Activated CD4-positive, alpha-beta T cell treated with anti-CD3 and anti-CD28 coated beads, Interleukin-2, Interleukin-4, amounts not matched to agents 100 ng/mL and 50 ng/mL, durations not matched to agents 16 hours and 8 hours (primary cell): Measurements from ENCODE around the gene CHIC2.

Source experiments
- DNase-seq: peaks from one replicate; pipeline ENCODE4 v3.0.0-alpha.2; 2020; ENCODE audit warnings: low spot score

Gene CHIC2

GRCh38 chr4:54093324-54094240, 29.2 kb upstream of the CHIC2 start:
- DNase-seq, result no peak

DNA sequence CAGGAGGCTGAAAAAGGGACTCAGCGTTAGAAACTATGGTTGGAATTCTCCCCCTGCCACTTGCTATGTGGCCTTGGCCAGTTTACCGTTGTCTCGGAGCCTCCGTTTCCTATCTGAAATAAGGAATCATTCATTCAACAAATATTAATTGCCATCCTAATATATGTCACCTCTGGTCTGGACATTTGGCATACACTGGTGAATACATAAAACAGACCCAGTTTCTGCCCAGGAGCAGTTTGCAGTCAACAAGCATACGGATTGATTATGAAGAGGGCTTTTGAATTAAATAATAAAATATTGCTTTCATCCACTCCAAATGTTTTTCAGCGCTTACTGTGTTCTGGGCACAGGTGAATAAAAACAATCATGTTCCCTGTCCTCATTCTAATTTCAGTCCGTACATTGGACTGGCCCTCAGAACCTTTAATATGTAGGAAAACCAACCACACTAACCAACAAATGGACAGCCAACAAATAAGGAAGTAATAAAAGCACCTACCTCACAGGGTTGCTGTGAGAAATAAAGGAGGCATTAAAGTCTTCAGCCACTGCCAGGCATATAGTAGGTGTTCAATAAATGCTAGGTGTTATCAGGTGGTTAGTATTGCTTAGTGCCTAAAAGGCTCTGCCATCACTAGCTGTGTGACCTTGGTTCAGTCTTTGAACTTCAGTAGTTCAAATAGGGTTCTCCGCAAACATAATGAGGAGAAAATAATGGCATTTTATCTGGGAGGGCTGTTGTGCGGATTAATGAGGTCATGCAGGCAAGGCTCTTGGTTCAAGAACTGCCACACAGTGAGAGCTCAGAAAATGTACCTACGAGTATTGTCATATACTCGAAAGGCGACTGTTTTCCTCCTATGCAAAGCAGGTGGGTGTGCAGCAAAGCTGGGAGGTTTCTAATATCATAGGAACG, 28.3 kb upstream of the CHIC2 start:
- DNase-seq, result no peak

DNA sequence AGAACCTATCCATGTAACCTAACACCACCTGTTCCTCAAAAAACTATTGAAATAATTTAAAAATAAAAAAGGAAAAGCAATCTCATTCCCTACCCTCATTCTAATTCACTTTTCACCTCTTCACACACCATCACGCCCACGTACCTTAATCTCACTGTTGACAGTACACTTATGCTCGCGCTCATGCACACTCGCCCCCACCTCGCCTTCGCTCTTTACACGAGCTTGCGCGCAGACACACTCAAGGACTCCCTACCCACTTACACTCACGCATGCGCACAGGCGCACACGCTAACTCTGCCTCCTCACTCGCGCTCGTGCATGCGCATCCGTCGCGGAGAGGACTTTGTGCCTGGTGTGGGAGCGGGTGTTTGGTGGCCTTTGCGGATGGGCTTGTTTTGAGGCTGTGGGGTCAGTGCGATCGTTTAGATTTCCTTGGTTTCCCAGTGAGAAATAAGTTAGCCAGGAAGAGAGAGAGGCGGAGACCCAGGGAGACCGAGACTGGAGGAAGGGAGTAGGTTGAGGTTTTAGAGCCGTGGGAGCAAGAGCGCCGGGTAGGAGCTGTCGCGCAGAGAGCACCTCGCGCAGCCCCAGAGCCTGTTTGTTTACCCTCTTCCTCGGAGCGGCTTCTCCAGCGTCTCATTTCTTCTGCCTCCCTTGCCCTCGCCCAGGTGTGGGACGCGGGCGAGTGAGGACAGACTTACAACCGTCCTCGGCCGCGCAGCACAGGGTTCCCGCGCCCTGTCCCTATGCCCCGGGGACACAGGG, 27.4 kb upstream of the CHIC2 start:
- DNase-seq, result peak; percentile 72

DNA sequence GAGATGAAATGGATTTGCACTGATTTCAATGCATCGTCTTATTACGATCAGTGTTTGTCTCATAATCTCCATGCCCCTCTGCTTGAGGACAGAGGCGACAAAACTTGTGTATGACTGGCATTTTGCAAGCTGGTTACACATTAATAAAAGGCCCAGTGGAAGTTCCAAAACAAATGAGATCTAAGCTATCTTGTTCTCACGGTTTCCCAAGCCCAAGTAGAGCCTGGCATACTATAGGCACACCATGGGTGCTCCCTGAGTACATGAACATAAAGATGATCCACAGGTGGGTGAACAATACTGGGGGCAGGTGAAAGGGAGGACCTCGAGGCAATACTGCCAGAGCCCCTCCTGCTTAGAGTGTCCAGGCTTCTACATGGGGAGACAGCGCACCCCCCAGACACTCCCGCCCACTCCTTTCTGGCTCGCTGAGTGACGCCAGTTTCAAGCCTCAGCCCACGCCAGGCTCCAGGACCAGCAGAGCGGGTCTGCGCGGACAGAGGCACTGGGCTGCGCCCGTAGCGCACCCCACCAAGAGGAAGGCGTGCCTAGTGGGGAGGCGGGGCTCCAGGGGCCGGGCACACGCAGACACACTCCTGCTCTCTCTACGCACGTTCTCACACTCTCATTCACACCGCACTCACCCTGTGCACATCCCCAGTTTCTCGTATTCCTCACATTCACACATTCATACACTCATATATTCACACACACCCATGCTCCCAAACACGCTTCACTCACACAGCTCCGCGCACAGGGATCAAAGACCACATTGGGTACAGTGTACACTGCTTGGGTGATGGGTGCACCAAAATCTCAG, 26.6 kb upstream of the CHIC2 start:
- no peak for DNase-seq

DNA sequence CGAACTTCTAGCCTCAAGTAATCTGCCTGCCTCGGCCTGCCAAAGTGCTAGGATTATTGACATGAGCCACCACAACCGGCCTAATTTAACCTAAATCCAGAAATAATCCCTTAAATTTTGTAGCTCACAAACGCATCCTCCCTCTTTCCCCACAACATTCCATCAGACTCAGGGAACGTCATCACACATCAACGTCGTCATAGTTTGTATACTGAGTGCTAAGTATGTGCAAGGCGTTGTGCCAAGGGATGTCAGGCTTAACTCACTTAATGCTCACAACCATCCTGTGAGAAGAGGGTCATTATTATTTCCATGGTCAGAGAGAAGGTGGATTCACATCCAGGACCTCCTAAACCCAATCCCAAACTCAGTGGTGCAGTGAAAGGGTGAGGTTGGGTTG, 26.0 kb upstream of the CHIC2 start:
- no peak for DNase-seq

GRCh38 chr4:54089875-54090274, 25.5 kb upstream of the CHIC2 start:
- DNase-seq, result no peak

GRCh38 chr4:54085284-54085683, 20.9 kb upstream of the CHIC2 start:
- DNase-seq, result no peak

GRCh38 chr4:54082168-54082567, 17.8 kb upstream of the CHIC2 start:
- DNase-seq, result no peak

GRCh38 chr4:54077812-54078211, 13.4 kb upstream of the CHIC2 start:
- no peak for DNase-seq

- DNase-seq, result no peak
Measured at GRCh38 chr4:54076673-54077072, 12.3 kb upstream of the CHIC2 start.

DNA sequence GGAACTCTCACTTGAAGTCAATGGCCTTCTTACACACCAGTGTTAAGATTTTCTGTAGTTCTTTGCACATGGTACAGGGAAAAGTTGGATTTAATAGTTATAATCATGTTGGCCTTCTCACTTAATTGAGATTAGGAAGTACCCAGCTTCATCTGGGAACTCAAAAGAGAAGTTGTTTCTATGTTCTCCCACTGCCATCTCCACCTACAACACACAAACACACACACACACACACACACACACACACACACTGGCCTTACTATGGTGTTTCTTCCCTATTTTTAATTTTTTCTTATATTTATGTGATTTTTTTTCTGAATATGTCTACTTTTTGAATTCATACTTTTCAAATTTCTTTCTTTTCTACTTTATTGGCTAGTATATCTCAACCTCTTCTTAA, 10.0 kb upstream of the CHIC2 start:
- DNase-seq, result no peak

DNA sequence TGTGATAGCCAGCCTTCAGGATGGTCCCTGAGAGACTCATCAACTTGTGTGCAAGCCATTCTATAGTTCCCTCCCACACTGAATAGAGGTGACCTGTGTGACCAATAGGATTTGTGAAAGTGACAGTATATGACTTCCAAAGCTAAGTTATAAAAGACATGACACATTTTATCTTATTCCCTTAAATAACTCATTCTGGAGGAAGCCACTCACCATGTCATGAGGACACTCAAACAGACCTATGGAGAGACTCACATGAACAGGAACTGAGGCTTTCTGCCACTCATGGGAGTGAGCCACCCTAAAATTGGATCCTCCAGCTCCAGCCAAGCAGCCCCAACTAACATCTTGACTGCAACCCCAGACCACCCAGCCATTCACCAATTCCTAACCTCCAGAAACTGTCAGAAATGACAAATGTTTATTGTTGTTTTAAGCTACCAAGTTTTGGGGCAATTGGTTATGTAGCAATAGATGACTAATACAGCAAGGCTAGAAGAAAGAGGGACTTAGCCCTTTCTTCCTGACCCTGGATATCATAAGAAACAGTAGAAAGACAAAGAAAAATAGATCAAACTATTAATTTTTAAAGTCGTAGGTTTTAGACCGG, 9.0 kb upstream of the CHIC2 start:
- DNase-seq, result no peak

- no peak for DNase-seq
Measured at GRCh38 chr4:54067166-54067565, 2.8 kb upstream of the CHIC2 start.

DNA sequence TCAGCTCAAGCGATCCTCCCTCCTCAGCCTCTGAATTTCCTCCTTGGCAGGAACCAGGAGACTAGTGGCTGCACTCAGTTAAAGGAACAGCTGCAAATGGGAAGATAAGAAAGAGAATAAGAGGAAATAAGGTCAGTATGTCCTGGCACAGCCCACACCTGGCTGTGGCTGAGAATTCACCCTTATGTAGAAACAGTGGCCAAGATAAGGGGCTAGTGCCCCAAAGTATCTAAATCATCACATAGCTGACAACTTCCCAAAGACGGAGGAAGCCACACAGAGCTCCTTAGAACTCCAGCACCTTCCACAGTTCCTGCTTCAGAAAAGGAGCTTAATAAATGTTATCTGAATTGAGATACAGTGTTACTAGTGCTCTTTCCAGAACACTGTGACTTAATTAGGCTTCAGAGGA, 2.3 kb upstream of the CHIC2 start:
- no peak for DNase-seq

DNA sequence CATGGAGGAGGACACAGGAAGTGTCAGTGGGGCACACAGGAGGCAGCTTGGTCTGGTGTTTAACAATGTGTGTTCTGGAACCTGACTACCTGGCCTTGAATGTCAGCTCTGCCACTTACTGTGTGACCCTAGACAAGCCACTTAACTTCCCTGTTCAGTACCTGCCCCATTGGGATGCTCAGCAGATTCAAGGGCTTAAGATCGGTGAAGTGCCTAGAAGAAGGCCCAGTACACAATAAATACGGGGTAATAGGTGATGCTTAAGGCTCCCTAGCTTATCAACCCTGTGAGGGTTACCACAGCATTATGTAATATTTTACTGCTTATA, 1.6 kb upstream of the CHIC2 start:
- no peak for DNase-seq

DNA sequence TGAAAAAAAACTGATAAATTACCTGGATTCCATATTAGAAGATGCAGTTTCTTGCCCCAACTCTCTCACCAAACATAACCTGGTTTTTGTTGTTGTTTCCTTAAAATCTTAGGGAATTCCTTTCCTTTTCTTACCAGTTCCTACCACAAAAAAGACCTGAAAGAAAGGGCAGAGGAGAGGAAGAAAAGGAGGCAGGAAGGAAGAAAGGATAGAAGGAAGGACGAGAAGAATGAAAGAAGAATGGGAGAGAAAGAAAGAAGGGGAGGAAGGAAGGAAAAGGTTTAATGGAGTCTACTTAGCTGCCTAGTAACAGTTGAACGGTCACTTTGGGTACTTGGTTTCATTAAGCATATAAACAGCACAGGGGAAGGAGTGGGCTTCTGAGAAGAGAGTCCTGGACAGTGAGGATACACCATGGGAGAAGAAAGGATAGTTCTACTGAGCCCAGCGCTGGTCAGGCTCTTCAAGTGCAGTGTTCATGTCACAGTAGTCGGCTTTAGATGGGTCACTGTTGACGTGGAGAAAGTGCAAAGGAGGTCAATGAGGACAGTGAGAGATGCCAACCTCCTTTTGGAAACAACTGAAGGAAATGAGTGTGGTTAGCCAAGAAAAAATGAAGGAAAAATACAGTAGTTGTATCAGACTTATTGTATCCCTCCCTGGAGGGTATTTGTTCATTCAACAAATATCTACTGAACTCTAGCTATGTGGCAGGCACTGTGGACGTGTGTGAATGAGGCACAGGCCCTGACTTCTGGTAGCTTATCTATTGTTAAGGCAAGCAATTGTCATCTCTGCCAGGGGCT, 1.1 kb upstream of the CHIC2 start:
- DNase-seq, result no peak

DNA sequence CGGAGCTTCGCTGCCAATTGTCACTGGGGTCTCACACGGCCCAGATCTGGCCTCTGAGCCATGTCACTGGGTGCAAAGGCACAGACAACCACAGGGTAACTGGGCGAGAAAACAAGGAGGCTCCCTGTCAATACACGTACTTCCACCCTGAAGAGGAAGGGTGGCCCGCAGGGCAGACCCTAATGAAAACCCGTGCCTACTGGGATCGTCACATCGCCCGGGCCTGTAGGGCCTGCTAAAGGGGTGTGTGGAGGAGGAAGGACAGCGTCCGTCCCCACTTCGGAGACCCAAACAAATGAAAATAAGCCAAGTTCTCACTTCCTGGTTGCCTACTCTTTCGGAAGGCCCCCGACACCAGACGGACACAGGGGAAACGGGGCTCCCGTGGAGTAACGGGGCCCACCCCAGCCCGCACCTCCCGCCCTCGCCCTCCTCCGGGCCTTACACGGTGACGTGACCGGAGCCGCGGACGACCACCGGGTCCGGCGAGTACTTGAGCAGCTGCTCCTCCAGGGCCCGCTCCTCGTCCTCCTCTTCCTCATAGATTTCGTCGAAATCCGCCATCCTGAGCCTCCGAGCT, 578 bp downstream of the CHIC2 start:
- no peak for DNase-seq

GRCh38 chr4:54063229-54063628, 1.2 kb downstream of the CHIC2 start:
- DNase-seq, result peak; percentile 54

DNA sequence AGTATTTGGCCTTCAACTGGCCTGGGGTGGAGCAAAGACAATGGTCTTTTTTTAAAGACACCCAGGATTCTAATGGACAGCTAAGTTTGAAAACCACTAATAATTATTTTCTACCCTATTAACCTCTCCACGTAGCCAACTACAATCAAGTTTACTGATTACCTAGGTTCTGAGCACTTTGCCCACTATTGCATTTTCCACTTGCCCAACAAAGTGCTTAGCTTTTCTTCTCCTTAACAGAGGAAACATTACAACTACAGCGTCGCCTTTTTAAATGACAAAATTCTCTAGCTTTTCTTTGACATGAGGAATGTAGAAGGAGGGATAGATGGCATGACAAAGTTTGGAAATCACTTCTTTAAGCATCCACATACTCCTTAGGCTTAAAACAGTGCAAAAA, 2.0 kb downstream of the CHIC2 start:
- DNase-seq, result no peak

- DNase-seq, result no peak
Measured at GRCh38 chr4:54061873-54062272, 2.5 kb downstream of the CHIC2 start.
